ENCODE data around the gene CD1E. TPM values are rescaled to one million over a fixed set of nuclear protein-coding genes. Genes with fewer than 3 reads are reported as not detected.
"Not testable (repeated sequence)": the region's sequence is repeated elsewhere in the genome, so short reads cannot be mapped to it uniquely, and the experiment has no call there.

The CD1E gene
- total RNA-seq, 1 experiment from 2014 or later: not detected

DNA sequence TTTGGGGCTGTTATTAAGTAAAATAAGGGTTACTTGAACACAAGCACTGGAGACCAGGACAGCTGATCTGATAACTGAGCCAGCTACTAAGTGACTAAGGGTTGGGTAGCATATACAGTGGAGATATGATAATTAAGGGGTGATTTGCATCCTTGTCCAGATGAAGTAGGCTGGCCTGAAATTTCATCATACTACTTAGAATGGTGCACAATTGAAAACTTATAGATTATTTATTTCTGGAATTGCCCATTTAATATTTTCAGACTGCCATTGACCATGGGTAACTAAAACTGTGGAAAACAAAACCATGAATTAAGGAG is 18.5 kb upstream of the CD1E start:
- Histone ChIP-seq H3K36me3 (replicated peaks; ENCODE audit: control insufficient read depth, insufficient read depth, low read length) (no peaks in the 10 kb centered on the region), H3K4me3 (ENCODE audit: insufficient read depth, low read depth, low read length) (no peak overlapping the region), H3K27me3 (ENCODE audit: control insufficient read depth, insufficient read depth, low read length) (no peaks in the 10 kb centered on the region)
- DNase-seq: no peak

DNA sequence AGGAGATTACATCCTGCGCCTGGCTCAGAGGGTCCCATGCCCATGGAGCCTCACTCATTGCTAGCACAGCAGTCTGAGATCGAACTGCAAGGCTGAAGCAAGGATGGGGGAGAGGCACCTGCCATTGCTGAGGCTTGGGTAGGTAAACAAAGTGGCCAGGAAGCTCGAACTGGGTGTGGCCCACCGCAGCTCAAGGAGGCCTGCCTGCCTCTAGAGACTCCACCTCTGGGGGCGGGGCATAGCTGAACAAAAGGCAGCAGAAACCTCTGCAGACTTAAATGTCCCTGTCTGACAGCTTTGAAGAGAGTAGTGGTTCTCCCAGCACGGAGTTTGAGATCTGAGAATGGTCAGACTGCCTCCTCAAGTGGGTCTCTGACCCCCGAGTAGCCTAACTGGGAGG is 17.3 kb upstream of the CD1E start:
- H3K36me3 ChIP-seq (replicated peaks; ENCODE audit: control insufficient read depth, insufficient read depth, low read length); DNase-seq; H3K4me3 ChIP-seq (ENCODE audit: insufficient read depth, low read depth, low read length); H3K27me3 ChIP-seq (ENCODE audit: control insufficient read depth, insufficient read depth, low read length): not testable (repeated sequence)

DNA sequence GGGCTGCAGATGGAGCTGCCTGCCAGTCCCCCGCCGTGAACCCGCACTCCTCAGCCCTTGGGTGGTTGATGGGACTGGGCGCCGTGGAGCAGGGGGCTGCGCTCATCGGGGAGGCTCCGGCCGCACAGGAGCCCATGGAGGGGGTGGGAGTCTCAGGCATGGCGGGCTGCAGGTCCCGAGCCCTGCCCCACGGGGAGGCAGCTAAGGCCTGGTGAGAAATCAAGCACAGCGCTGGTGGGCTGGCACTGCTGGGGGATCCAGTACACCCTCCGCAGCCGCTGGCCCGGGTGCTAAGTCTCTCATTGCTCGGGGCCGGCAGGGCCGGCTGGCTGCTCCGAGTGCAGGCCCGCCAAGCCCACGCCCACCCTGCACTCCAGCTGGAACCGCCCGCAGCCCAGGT is 4.7 kb upstream of the CD1E start:
- not testable (repeated sequence) for H3K4me3 ChIP-seq (ENCODE audit: insufficient read depth, low read depth, low read length); H3K27me3 ChIP-seq (ENCODE audit: control insufficient read depth, insufficient read depth, low read length); DNase-seq; H3K36me3 ChIP-seq (replicated peaks; ENCODE audit: control insufficient read depth, insufficient read depth, low read length)

DNA sequence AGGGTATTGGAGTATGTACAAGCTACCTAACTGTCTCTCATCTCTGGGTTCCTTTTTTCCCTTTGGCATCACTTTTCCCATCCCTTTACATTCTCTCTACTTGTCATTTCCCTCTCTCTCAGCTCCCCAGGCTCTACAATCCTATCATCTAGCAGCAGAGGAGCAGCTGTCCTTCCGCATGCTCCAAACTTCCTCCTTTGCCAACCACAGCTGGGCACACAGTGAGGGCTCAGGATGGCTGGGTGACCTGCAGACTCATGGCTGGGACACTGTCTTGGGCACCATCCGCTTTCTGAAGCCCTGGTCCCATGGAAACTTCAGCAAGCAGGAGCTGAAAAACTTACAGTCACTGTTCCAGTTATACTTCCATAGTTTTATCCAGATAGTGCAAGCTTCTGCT is 561 bp downstream of the CD1E start:
- Histone ChIP-seq H3K4me3 (ENCODE audit: insufficient read depth, low read depth, low read length) (no peak overlapping the region), H3K27me3 (ENCODE audit: control insufficient read depth, insufficient read depth, low read length) (no peaks in the 10 kb centered on the region), H3K36me3 (replicated peaks; ENCODE audit: control insufficient read depth, insufficient read depth, low read length) (no peaks in the 10 kb centered on the region)
- DNase-seq: no peak

DNA sequence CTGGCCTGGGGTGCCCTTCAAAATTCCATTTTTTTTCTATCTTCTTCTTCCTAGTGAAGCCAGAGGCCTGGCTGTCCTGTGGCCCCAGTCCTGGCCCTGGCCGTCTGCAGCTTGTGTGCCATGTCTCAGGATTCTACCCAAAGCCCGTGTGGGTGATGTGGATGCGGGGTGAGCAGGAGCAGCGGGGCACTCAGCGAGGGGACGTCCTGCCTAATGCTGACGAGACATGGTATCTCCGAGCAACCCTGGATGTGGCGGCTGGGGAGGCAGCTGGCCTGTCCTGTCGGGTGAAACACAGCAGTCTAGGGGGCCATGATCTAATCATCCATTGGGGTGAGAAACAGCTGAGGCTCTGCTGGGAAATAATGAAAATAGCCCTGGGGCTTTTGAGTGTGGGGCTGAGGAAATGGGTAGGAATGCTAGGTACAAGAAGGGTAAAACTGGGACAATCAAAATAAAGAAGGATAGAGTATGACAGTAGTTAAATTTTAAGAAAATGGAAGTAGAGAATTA is 2.1 kb downstream of the CD1E start:
- no peaks in the 10 kb centered on the region for H3K27me3 ChIP-seq (ENCODE audit: control insufficient read depth, insufficient read depth, low read length)

DNA sequence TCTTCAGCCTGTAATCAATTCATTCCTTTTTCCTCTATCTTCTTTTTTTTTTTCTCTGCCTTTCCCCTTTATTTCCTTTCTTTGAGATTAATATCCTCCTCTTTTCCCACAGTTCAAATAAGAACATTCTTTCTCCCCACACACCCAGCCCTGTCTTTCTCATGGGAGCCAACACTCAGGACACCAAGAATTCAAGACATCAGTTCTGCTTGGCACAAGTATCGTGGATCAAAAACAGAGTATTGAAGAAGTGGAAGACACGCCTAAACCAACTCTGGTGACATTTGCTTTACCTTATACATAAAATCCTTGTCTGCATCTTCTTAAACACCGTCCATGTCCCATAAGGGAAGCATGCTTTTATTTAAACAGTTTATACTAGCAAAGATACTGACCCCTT is 2.9 kb downstream of the CD1E start:
- H3K4me3 ChIP-seq (ENCODE audit: insufficient read depth, low read depth, low read length): no peak overlapping the region
- no peaks in the 10 kb centered on the region for H3K27me3 ChIP-seq (ENCODE audit: control insufficient read depth, insufficient read depth, low read length)
- no peaks in the 10 kb centered on the region for H3K36me3 ChIP-seq (replicated peaks; ENCODE audit: control insufficient read depth, insufficient read depth, low read length)
- DNase-seq: no peak

More for the DNA sequence above, 2.1 kb downstream of the CD1E start:
- no peak for DNase-seq
- Histone ChIP-seq H3K36me3 (replicated peaks; ENCODE audit: control insufficient read depth, insufficient read depth, low read length) (no peaks in the 10 kb centered on the region), H3K4me3 (ENCODE audit: insufficient read depth, low read depth, low read length) (no peak overlapping the region)

DNA sequence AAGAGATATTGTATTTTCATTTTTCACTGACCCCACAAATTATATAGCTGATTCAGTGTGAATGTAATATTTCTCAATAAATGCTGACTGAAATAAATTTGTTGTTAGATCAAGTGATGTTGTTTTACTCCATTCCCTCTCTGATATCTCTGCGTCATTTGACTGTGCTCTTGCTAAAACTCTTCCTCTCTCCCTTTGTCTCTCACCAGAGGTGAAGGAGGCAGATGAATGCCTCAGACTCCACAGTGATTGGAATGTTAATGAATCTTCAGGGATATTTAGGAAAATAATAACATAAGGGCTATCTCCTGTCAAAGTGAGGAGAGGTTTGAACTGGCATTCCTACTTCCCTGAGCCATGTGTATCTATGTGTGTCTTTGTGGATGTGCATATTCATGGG is 3.7 kb downstream of the CD1E start:
- no peaks in the 10 kb centered on the region for H3K27me3 ChIP-seq (ENCODE audit: control insufficient read depth, insufficient read depth, low read length)
- no peak overlapping the region for H3K4me3 ChIP-seq (ENCODE audit: insufficient read depth, low read depth, low read length)
- no peaks in the 10 kb centered on the region for H3K36me3 ChIP-seq (replicated peaks; ENCODE audit: control insufficient read depth, insufficient read depth, low read length)
- no peak for DNase-seq

DNA sequence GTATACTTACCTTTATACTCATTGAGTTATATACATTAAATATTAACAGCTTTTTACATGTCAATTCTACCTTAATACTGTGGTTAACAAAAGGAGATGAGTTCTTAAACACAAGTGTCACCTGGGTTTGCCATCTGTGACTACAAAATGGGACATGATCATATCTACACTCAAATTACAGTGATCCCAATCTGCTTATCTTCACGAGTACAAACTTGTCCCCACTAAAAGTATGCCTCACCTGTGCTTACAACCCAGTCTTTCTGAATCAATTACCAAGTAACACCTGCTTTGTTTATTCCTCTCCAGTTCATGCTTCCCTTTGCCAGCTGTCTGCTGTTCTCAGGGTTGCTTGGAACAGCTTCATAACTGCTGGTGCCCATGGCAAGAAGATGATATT is 8.8 kb downstream of the CD1E start:
- no peak for DNase-seq
- H3K4me3 ChIP-seq (ENCODE audit: insufficient read depth, low read depth, low read length): no peak overlapping the region

DNA sequence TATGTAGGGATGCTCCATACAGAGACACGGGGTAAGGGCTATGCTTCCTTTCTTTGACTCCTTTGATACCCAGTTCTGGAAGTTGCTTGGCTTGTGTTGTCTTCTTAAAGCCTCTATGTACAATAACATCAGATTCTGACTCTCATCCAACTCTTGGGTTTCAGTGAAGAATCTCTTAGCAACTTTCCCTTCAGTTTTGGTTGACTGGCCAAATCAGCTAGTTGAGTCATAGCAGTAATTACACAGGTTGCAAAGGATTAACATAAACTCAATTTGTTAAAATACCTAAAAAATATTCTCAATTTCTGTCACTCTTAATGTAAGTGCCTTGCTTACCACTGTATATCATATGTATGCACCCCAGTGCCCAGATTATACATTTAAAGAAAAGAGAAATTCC is 9.2 kb downstream of the CD1E start:
- Histone ChIP-seq H3K4me3 (ENCODE audit: insufficient read depth, low read depth, low read length) (no peak overlapping the region), H3K27me3 (ENCODE audit: control insufficient read depth, insufficient read depth, low read length) (no peaks in the 10 kb centered on the region), H3K36me3 (replicated peaks; ENCODE audit: control insufficient read depth, insufficient read depth, low read length) (no peaks in the 10 kb centered on the region)
- DNase-seq: no peak

More for the DNA sequence above, 8.8 kb downstream of the CD1E start:
- no peaks in the 10 kb centered on the region for H3K36me3 ChIP-seq (replicated peaks; ENCODE audit: control insufficient read depth, insufficient read depth, low read length)
- no peaks in the 10 kb centered on the region for H3K27me3 ChIP-seq (ENCODE audit: control insufficient read depth, insufficient read depth, low read length)

DNA sequence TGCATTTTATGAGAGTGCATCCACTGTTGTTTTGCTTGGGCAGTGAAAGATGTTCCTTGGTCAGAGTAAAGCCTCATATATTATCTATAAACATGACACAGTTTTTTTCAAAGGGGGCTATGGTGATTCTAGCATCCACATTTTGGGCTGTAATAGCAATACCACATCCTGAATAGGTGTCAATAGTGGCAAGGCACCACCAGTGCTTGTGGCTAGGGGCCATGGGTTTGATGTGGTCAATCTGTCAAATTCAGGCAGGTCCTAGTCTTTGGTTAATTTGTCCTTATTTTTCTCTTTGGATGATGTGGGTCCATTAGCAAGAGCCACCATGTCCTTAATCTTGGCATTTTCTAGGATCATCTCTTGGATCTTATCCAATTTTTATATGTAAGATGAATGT is 13.1 kb downstream of the CD1E start:
- no peaks in the 10 kb centered on the region for H3K36me3 ChIP-seq (replicated peaks; ENCODE audit: control insufficient read depth, insufficient read depth, low read length)
- DNase-seq: no peak
- no peaks in the 10 kb centered on the region for H3K27me3 ChIP-seq (ENCODE audit: control insufficient read depth, insufficient read depth, low read length)
- no peak overlapping the region for H3K4me3 ChIP-seq (ENCODE audit: insufficient read depth, low read depth, low read length)

DNA sequence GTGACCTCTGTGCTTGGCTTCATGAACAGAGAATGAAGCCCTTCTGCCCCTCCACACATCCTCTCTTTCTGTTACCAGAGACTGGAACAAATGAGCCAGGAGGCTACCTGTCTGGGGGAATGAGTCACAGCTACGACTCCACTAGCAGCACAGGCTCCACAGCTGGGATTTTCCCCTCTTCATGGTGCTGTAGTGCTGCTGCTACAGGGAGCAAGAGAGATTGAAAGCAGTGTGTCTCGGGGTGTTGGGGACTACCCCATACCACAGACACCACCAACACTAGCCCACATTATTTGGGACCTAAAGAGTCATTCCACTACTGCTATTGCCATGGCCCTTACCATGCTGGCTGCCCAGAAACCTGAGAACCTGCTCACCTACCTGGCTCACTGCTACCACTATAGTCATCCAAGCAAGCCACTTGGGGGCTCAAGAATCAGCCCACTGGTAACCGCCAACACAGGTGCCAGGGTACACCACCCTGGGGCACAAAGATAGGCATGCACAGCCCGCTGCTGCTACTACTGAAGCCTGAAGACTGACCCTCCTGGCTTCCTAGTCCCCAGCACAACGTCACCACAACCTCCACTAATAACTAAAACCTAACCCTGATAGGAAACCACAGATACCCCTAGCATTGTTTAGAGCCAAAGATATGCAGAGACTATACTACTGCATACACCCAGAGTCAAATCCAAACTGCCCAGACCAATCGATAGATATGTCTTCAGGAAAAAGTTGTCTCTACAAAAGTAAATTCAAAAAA is 17.7 kb downstream of the CD1E start:
- no peaks in the 10 kb centered on the region for H3K36me3 ChIP-seq (replicated peaks; ENCODE audit: control insufficient read depth, insufficient read depth, low read length)
- DNase-seq: no peak
- H3K4me3 ChIP-seq (ENCODE audit: insufficient read depth, low read depth, low read length): no peak overlapping the region
- H3K27me3 ChIP-seq (ENCODE audit: control insufficient read depth, insufficient read depth, low read length): no peaks in the 10 kb centered on the region

DNA sequence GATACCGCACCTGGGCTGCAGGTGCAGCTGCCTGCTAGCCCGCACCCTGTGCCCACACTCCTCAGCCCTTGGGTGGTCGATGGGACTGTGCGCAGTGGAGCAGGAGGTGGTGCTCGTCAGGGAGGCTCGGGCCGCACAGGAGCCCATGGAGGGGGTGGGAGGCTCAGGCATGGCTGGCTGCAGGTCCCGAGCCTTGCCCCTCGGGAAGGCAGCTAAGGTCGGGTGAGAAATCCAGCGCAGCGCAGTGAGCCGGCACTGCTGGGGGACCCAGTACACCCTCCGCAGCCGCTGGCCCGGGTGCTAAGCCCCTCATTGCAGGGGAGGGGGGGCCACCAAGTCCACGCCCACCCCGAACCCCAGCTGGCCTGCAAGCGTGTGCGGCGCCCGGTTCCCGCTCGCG is 20.4 kb downstream of the CD1E start:
- H3K27me3 ChIP-seq (ENCODE audit: control insufficient read depth, insufficient read depth, low read length); DNase-seq; H3K36me3 ChIP-seq (replicated peaks; ENCODE audit: control insufficient read depth, insufficient read depth, low read length); H3K4me3 ChIP-seq (ENCODE audit: insufficient read depth, low read depth, low read length): not testable (repeated sequence)

DNA sequence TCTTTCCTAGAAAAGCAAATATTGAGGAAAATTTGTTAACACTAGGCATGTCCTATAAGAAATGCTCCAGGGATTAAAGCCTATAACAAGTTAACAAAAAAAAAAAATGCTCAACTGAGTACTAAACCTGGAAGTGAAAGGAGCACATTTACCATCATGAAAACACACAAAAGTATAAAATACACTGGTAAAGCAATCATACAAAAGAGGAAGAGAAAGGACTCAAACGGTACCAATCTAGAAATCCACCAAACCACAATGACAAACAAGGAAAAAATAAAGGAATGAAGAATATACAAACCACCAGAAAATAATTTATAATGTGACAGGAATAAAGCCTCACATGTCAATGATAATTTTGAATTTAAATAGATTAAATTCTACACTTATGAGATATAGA is 21.2 kb downstream of the CD1E start:
- Histone ChIP-seq H3K4me3 (ENCODE audit: insufficient read depth, low read depth, low read length) (no peak overlapping the region), H3K27me3 (ENCODE audit: control insufficient read depth, insufficient read depth, low read length) (no peaks in the 10 kb centered on the region)
- DNase-seq: no peak

DNA sequence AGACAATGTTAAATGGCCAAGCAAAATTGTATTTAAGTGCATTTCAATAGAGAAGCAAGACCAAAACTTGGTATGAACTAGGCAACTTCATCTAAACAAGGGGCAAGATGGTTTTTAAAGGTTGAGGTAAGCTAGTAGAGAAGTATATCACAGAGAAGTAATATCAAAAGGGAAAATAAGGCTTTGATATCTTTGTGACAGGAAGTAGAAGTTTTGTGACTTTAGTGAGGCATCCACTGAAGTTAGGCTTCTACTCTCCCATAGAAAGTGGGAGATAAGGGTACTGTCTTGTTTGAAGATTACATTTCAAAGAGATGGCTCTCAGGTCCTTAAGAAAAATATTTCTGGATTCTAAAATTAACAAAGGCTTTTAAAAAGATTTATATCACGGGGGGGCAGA is 36.6 kb downstream of the CD1E start:
- no peaks in the 10 kb centered on the region for H3K27me3 ChIP-seq (ENCODE audit: control insufficient read depth, insufficient read depth, low read length)
- no peak for DNase-seq

More for the DNA sequence above, 21.2 kb downstream of the CD1E start:
- H3K36me3 ChIP-seq (replicated peaks; ENCODE audit: control insufficient read depth, insufficient read depth, low read length): no peaks in the 10 kb centered on the region

DNA sequence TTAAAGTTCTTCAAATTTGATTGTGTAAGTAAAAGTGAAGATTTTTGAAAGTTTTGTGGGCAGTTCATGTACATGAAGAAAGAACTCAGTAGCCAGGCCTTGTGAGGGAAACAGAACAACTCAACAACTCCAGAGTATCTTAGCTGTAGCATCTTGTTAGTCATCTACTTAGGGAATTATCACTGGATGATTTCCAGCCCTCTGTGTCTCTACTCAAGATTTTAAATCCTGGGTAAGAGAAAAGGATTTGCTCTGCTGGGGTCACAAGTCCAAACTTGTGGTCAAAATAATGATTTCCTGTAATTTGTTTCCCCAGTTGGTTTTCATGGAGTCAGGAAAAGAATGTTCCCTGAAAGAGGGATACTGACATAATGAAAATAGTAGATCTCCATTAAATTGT is 37.4 kb downstream of the CD1E start:
- no peaks in the 10 kb centered on the region for H3K36me3 ChIP-seq (replicated peaks; ENCODE audit: control insufficient read depth, insufficient read depth, low read length)
- DNase-seq: no peak
- H3K4me3 ChIP-seq (ENCODE audit: insufficient read depth, low read depth, low read length): no peak overlapping the region
- H3K27me3 ChIP-seq (ENCODE audit: control insufficient read depth, insufficient read depth, low read length): no peaks in the 10 kb centered on the region

More for the DNA sequence above, 36.6 kb downstream of the CD1E start:
- H3K36me3 ChIP-seq (replicated peaks; ENCODE audit: control insufficient read depth, insufficient read depth, low read length): no peaks in the 10 kb centered on the region
- H3K4me3 ChIP-seq (ENCODE audit: insufficient read depth, low read depth, low read length): no peak overlapping the region

DNA sequence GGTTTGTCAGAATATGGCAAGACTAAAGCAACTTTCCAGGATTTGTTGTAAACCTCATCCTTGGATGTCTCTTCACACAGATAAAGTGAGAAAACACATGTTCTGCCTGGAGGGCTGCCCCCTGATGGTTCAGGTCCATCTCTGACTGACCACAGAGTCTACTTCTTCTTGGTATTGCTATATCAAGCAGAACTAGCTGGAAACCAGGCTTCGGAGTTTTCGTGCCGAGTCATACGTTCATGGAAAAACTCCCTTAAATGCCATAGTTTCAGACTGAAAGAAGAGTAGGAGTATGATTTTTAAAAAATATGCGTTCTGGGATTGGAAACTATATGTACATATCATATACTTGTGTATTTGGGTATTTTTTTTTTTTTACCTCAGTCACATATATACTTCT is 39.8 kb downstream of the CD1E start:
- Histone ChIP-seq H3K36me3 (replicated peaks; ENCODE audit: control insufficient read depth, insufficient read depth, low read length) (no peaks in the 10 kb centered on the region), H3K27me3 (ENCODE audit: control insufficient read depth, insufficient read depth, low read length) (no peaks in the 10 kb centered on the region), H3K4me3 (ENCODE audit: insufficient read depth, low read depth, low read length) (no peak overlapping the region)
- DNase-seq: no peak
